Skeletal muscle cell (primary cell): ENCODE measurements around the gene GRWD1.

Source experiments
- DNase-seq: peaks from one replicate; pipeline ENCODE4 v3.0.0-alpha.2; 2010; ENCODE audit warnings: low read depth
- H3K4me3 ChIP-seq: 2 replicates; pipeline ENCODE4 v1.5.1; 2011; ENCODE audit warnings: low read depth, mild to moderate bottlenecking, control low read depth, low read length, moderate library complexity

Gene GRWD1

DNA sequence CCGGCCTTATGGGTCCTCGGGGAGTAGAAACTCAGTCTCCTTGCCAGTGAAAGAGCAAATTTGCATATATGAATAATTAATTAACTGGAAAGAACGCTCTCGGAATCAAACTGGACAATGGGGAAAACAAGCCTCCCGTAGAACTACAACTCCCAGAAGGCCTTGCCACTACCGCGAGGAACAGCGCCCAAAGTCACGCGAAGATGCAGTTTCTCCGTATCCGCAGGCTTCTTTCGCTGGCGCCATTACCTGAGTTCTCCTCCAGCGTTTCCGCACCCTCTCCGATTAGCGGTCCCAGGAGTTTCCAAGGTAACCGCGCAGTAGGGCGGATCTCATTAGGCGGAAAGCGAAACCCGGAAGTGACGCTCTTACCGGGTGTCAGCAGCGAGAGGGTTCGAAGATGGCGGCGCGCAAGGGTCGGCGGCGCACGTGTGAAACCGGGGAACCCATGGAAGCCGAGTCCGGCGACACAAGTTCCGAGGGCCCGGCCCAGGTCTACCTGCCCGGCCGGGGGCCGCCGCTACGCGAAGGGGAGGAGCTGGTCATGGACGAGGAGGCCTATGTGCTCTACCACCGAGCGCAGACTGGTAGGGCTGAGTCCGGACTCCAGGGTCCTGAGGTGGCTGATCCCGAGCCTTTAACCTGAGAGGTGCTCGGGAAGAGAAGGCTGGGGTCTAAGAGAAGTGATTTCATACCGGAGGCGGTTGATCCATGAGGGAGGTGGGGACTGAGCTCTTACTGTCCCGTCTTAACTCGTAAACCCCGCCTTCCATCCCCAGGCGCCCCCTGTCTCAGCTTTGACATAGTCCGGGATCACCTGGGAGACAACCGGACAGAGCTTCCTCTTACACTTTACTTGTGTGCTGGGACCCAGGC, at the start of gene GRWD1:
Gene GRWD1 (plus strand): TSS at position 378 of the 876 bp plus-strand sequence. CDS start 23 bp downstream, at position 401.
- peak; percentile 73 for DNase-seq
- peak within 1 kb of the TSS; percentile 89 for H3K4me3 ChIP-seq

DNA sequence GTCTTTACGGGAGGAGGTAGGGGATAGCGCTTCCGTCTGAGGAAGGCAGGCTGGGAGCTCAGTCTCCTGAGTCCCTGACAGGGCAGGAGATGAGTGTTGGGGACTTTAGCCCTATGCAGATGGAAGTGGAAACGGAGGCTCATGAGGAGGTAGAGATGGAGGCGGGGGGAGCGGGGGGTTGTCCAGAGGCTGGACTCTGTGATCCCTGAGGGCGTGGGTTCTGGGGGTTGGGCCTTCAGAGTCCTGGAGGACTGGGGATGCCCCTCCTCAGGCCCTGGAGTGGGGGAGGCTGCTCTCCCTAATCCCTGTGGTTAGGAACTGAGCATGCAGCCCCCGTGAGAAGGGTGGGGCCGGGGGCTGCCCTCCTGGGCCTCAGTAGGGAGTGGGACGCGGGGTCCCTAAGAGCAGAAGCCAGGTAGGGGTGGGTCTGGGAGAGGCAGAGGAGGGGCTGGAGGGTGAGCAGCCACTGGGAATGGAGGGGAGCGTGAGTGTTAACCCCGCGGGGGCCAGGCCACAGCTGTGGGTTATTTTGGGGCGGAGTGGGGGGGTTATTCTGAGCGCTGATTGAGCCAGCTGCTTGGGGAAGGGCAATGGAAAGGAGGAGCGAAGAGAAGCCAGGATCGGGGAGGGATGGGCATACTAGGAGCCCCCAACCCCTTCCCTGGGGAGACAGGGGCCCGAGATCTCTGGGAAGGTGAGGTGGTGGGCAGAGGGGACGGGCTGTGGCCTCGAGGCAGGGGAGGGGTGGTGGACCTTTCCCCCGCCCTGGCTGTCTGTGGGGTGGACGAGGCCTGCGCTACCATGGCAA, 49.6 kb upstream of the GRWD1 start:
- no peak overlapping the region for H3K4me3 ChIP-seq
- no peak for DNase-seq

DNA sequence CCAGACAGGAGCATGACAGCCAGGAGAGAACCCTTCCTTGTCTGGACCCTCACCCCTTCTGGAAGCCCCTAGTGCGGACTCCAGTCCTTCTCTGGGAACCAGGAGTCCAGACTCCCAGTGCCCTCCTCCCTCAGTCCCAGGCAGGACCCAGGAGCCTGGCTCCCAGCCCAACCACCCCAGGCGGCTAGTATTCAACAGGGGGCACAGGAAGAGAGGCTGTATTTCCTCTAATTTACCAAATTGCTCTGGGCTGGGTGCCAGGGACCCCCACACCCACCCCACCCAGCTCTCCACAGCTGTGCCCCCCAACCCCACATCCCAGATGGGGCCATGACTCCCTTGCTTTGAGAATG, 49.0 kb upstream of the GRWD1 start:
- DNase-seq, result no peak
- no peak overlapping the region for H3K4me3 ChIP-seq

DNA sequence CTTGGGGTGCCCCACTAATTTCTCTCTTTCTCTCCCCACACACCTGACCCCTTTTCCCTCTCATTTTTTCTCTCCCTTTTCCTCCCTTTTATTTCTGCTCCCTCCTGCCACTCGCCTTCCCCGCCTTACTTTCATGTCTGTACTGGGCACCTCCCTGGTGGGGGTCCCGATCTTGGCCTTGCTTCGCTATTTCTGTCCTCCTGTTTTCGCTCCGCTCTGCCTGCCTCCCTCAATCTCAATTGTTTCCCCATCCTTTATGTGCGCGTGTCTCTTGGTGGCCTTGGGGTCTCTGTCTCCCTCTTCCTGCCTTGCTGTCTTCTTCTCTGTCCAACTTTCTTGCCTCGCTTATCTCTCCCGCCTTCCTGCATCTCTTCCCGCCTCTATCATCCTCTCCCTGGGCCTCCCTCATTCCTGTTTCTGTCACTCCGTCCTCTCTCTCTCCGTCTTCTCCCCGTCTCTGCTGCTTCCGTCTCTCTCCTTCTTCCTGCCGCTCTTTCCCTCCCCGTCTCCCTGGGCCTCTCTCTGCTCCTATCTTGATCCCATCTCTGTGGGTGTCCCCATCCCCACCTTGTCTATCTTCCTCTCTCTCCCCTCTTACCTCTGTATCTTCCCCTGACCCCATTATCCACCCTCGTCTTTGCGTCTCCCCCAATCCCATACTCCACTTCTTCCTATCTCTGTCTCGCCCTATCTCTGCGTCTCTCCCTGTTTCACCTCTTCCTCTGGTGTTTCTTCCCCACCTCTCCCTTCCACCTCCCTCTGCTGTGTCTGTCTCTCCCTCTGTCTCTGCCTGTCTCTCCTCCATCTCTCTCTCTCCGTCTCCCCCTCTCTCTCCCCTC, 48.3 kb upstream of the GRWD1 start:
- DNase-seq, result no peak
- H3K4me3 ChIP-seq, result peak overlapping the region; percentile 55

DNA sequence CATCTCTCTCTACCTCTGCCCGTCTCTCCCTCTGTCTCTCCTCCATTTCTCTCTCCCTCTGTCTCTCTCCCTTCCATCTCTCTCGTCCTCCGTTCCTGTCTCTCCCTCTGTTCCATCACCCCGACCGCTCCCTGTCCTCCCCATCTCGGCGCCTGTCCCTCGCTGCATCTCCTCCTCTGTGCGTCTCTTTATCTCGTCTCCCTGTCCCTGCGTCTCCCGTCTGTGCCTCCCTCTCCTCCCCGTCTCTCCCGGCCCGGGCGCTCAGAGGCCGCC, 47.7 kb upstream of the GRWD1 start:
- DNase-seq, result no peak
- peak overlapping the region; percentile 55 for H3K4me3 ChIP-seq

DNA sequence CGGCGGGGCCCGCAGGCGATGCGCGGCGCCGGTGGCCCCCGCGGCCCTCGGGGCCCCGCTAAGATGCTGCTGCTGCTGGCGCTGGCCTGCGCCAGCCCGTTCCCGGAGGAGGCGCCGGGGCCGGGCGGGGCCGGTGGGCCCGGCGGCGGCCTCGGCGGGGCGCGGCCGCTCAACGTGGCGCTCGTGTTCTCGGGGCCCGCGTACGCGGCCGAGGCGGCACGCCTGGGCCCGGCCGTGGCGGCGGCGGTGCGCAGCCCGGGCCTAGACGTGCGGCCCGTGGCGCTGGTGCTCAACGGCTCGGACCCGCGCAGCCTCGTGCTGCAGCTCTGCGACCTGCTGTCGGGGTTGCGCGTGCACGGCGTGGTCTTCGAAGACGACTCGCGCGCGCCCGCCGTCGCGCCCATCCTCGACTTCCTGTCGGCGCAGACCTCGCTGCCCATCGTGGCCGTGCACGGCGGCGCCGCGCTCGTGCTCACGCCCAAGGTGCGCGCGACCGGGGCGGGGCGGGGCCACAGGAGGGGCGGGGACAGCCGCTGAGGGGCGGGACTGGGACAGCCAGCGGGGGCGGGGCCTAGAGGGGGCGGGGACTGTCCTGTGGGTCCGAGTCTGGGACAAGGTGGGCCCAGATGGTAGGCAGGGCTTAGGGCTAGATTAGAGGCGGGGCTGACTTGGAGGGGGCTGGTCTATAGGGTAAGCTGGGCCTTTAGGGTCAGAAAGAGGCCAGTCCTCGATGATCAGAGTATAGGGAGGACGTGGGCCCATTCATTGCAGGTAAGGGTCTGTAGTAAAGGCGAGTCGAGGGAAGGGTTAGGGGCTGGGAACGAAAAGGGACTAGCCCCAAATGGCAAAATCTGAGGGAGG, 47.2 kb upstream of the GRWD1 start:
- H3K4me3 ChIP-seq, result peak overlapping the region; percentile 55
- DNase-seq, result peak; percentile 65

DNA sequence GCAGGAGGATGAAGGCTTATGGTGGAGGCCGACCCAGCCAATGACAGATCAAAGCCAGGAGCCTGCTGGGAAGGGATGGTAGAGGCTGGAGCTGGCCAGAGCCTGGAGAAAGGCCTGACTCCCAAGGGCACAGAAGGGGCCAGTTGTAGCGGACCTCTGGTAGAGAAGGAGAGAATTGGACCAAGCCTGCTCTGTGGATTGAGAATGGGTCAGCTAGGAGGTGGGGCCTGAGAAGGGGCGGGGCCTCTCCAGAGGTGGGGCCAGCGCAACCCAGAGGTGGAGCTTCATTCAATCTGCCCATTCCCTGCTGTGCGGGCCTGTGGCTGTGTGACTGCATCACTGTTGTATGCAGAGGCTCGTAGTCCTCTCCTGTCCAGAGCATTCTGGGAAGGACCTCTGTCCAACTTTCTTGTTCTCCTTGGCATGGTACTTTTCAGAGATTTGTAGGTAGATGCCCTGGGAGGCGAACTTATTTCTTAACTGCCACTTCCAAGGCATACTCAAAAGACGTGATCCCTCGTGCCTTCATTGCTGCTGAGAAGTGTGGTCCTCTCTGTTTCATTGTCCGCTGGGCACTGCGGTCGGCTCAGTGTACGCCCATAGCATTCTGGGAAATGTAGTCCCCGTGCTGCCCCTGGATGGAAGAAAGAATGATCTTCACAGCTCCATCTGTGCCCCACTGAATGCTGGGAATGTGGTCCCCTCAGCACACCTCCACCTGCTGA, 45.6 kb upstream of the GRWD1 start:
- H3K4me3 ChIP-seq, result peak overlapping the region; percentile 18
- DNase-seq, result peak; percentile 48

DNA sequence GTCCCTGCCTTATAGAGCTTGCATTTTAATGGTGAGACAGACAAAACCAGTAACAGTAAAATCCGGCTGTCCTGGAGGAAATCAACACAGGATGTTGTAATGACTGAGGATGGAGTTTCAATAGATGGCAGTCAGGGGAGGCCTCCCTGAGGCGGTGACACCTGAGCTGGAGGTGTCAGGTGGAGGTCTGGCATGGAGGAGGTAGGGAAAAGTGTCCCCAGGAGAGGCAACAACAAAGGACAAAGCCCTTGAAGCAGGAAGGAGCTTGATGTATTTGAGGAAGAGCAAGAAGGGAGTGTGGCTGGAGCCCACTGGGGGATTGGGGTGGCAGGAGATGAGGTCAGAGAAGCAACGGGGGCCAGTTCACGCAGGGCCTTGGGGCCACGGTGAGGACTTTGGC, 44.5 kb upstream of the GRWD1 start:
- no peak overlapping the region for H3K4me3 ChIP-seq
- DNase-seq, result no peak

DNA sequence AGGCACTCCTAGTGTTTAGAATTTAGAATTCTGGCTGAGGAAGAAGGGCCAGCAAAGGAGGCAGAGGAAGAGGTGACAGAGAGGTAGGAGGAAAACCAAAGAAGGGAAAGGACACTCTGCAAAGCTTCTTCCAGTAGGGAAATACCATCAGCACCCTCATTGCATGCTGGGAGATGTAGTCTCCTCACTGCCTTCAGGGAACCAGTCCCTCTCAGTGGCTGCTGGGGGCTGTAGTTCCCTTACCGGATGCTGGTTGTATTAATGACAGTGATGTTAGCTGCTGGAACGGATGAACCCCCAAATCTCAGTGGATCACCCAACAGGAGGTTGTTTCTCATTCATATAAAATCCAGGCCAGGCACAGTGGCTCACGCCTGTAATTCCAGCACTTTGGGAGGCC, 42.2 kb upstream of the GRWD1 start:
- DNase-seq, result no peak
- H3K4me3 ChIP-seq, result no peak overlapping the region

DNA sequence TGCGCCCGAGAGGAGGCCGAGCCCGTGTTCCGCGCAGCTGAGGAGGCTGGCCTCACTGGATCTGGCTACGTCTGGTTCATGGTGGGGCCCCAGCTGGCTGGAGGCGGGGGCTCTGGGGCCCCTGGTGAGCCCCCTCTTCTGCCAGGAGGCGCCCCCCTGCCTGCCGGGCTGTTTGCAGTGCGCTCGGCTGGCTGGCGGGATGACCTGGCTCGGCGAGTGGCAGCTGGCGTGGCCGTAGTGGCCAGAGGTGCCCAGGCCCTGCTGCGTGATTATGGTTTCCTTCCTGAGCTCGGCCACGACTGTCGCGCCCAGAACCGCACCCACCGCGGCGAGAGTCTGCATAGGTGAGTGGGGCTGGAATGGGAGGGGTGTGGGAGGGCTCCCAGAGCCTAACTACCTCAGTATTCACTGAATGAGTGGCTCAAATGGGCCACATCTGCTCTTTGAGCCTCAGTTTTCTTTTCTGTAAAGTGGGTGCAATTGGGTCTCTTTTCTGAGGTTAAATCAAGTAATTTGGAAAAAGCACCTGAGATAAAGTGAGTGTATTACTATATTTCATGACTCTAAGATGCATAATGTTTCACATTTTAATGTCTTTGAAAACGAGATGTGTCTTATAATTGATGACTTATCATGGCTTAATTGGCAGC, 40.6 kb upstream of the GRWD1 start:
- DNase-seq, result no peak
- H3K4me3 ChIP-seq, result no peak overlapping the region

DNA sequence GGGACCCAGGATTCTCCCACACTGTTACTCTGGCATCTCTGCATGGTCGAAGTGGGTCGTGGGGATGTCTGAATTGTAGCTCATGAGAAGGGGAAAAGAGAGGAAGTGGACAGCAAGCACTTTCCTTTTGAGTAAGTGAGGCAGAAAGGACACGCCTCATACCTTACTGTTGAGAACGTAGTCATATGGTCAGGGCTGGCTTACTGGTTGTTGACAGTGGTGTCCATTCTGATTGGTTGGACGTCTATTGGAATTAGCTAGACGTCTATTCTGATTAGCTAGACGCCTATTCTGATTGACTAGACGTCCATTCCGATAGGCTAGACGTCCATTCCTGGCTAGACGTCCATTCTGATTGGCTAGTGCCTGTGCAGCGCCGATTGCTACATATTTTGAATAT, 39.9 kb upstream of the GRWD1 start:
- no peak for DNase-seq
- no peak overlapping the region for H3K4me3 ChIP-seq

DNA sequence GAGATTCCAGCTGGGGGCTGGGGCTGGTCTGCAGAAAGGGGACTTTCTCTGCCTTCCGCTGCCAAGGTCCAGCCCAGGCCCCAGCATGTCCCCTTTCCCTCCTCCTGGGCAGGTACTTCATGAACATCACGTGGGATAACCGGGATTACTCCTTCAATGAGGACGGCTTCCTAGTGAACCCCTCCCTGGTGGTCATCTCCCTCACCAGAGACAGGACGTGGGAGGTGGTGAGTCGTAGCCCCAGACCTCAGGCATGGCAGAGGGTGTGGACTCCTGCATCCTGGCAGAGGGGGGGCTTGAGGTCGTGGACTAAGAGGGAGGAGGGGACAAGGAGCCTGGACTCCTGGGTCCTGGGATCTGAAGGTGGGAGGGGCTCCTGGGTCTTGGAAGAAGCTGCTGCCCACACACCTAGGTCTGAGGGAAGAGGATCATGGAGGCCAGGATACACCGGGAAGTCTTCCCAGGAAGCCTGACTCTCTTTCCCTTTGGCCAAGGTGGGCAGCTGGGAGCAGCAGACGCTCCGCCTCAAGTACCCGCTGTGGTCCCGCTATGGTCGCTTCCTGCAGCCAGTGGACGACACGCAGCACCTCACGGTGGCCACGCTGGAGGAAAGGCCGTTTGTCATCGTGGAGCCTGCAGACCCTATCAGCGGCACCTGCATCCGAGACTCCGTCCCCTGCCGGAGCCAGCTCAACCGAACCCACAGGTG, 31.8 kb upstream of the GRWD1 start:
- DNase-seq, result no peak
- H3K4me3 ChIP-seq, result no peak overlapping the region

DNA sequence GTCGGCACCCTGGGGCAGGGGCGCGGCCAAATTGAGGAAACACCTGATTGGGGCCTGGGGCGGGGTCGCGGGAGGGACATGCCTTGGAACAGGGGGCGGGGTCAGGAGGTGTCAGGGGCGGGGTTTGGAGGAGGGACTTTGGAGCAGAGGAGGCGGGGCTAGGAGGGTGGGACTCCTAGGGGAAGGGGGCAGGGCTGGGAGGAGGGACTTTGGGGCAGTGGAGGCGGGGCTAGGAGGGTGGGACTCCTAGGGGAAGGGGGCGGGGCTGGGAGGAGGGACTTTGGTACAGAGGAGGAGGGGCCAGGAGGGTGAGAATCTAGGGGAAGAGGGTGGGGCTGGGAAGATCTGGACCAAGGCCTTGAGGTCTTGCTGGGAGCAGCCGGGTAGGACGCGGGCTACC, 30.4 kb upstream of the GRWD1 start:
- DNase-seq, result no peak
- H3K4me3 ChIP-seq, result peak overlapping the region; percentile 18

DNA sequence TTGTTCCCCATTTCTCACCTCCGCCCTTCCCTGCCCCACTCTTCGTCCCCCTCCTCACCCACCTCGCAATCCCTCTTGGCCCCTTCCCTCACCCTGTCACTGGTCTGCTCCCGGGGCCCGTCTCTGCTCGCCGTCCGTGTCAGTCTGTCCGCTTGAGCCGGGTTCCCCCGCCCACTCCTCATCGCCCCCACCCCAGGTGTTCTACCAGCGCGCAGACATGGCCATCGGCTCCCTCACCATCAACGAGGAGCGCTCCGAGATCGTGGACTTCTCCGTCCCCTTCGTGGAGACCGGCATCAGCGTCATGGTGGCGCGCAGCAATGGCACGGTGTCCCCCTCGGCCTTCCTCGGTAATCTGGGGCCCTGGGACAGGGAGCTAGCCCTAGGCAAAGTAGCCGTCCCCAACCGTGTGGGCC, 30.0 kb upstream of the GRWD1 start:
- DNase-seq, result no peak
- H3K4me3 ChIP-seq, result peak overlapping the region; percentile 18

DNA sequence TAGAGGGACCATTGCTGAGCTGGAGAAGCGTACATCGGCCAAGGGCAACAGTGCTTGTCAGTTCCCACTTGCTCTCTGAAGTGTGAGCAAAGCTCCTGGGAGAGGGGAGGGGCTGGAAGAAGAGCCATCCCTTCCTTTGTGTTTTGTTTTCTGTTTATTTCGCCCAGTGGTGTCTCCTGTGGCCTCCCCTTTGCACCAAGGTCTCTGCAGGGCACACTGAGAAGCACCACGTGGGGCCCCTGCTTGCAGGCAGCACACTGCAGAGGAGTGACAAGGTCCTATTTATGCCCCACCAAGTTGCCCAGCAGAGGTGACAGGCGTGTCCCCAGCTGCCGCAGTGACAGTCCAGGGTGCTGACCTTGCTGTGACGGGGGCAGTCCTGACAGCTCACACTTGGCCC, 28.4 kb upstream of the GRWD1 start:
- DNase-seq, result no peak
- no peak overlapping the region for H3K4me3 ChIP-seq

DNA sequence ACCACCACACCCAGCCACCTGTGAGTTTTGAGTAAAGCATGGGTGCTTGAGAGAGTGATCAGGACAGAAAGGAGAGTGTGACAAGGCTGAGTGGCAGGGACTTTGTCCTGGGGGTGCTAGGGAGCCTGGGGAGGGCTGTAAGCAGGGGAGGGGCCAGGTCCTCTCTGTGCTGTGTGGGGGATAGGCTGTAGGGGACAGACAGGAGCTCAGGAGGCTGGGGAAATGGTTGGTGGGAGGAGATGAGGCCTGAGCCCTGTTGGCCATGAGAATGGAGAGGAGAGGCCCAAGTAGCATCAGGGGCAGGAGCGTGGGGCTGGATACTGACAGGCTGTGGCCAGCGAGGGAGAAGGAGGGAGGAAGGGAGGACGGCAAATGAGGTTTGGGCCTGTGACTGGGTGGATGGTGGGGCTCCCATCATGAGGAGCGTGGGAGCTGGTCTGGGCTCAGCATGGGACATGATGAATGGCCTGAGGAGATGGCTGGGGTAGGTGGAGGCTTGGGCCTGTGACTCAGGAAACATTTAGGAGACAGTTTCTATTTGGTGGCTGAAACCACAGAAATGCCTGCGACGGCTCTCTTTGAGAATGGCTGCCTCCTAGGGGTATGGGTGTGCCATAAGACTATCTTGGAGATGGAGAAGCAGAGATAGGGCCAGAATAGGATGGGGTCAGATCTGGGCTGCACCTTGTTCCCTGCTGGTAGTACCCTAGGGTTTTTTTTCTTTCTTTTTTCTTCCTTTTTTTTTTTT, 27.3 kb upstream of the GRWD1 start:
- H3K4me3 ChIP-seq, result no peak overlapping the region
- DNase-seq, result no peak
